Stimulated activated effector memory CD8-positive, alpha-beta T cell treated with anti-CD3 and anti-CD28 coated beads, Interleukin-12 subunit alpha, Interleukin-12 subunit beta, amount 100 ng/mL, for 72 hours (primary cell): ENCODE results near the gene ANLN.
"Not testable (repeated sequence)": the region's sequence is repeated elsewhere in the genome, so short reads cannot be mapped to it uniquely, and the experiment has no call there.

ENCODE experiments used
- ATAC-seq: fragments of 150-1000 bp; cut with Tn5 transposase; 2 replicates; pipeline ENCODE4 v1.10.0; 2021
- DNase-seq, 2 donors: peaks; one replicate each; pipeline ENCODE4 v3.0.0; 2021 to 2022; ENCODE audit warnings: low spot score in 2 of 2
- H3K27ac Mint-ChIP-seq: one replicate; pipeline ENCODE4 v1.8.0; 2022; ENCODE audit warnings: mild to moderate bottlenecking, mixed read lengths
- H3K36me3 Mint-ChIP-seq: one replicate; pipeline ENCODE4 v1.8.0; 2022; ENCODE audit warnings: mild to moderate bottlenecking, mixed read lengths
- H3K4me1 Mint-ChIP-seq: one replicate; pipeline ENCODE4 v1.8.0; 2022; ENCODE audit warnings: mixed read lengths
- H3K4me3 Mint-ChIP-seq: one replicate; pipeline ENCODE4 v1.8.0; 2022; ENCODE audit warnings: mild to moderate bottlenecking, mixed read lengths
- H3K9me3 Mint-ChIP-seq: one replicate; pipeline ENCODE4 v1.8.0; 2022; ENCODE audit warnings: mixed read lengths

The ANLN gene

GRCh38 chr7:36367561-36368077, 22.0 kb upstream of the ANLN start:
- ATAC-seq: no peak
- no peak for DNase-seq
- peaks cover 5% of the 10 kb centered on the region for H3K4me1 Mint-ChIP-seq
- peak overlapping the region; percentile 78 for H3K4me3 Mint-ChIP-seq
- H3K27ac Mint-ChIP-seq: peak overlapping the region; percentile 34
- no peaks in the 10 kb centered on the region for H3K9me3 Mint-ChIP-seq
- no peaks in the 10 kb centered on the region for H3K36me3 Mint-ChIP-seq

GRCh38 chr7:36368496-36368895, 21.2 kb upstream of the ANLN start:
- Mint-ChIP-seq H3K4me3 (peak overlapping the region; percentile 20), H3K27ac (no peak overlapping the region), H3K36me3 (no peaks in the 10 kb centered on the region), H3K9me3 (no peaks in the 10 kb centered on the region), H3K4me1 (peaks cover 5% of the 10 kb centered on the region)
- no peak for ATAC-seq
- DNase-seq: no peak

DNA sequence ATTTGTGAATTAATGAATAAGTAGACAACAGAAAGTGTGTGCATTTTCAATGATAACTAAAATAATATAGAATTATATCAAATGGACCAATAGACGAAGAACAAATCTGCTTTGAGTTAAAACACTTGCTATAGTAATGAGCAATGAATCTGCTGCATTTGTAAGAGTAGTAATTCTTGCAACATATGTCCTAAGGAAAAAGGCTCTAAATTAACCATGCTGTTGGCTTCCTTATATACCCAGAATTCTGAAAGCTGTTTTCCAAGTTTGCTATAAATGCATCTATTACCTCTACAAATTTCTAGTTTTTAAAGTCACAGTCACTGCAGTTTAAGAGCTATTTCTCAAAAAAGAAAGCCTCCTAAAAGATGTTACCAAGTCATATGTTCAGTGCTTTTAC, 20.5 kb upstream of the ANLN start:
- Mint-ChIP-seq H3K27ac (no peak overlapping the region), H3K9me3 (no peaks in the 10 kb centered on the region), H3K4me1 (peaks cover 5% of the 10 kb centered on the region), H3K4me3 (no peak overlapping the region), H3K36me3 (no peaks in the 10 kb centered on the region)
- no peak for DNase-seq
- no peak for ATAC-seq

- peaks cover 5% of the 10 kb centered on the region for H3K4me1 Mint-ChIP-seq
- H3K36me3 Mint-ChIP-seq: no peaks in the 10 kb centered on the region
- no peak for ATAC-seq
- no peak for DNase-seq
- H3K4me3 Mint-ChIP-seq: no peak overlapping the region
- H3K9me3 Mint-ChIP-seq: no peaks in the 10 kb centered on the region
- no peak overlapping the region for H3K27ac Mint-ChIP-seq
Observed at GRCh38 chr7:36370046-36370445, 19.6 kb upstream of the ANLN start.

DNA sequence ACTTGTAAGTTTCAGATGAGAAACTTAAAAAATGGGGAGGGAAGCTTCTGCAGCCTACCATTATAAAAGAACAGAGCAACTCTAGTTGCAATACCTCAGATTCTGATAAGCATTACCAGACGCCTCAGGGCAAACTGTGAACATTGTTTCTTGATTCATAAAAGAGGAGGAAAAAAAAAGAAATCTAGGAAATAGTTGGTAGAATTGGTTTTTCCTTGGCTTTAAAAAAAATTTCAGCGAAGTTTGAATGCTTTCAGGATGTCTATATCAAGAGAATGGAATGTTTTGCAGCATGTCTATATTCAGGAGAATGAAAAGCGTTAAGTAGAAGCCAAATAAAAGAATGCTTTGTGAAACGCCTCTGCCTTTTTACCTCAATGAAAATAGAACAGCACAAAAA, 17.5 kb upstream of the ANLN start:
- Mint-ChIP-seq H3K36me3 (no peaks in the 10 kb centered on the region), H3K4me1 (peaks cover 5% of the 10 kb centered on the region), H3K27ac (no peak overlapping the region), H3K4me3 (no peak overlapping the region), H3K9me3 (no peaks in the 10 kb centered on the region)
- ATAC-seq (no peak), DNase-seq (no peak)

DNA sequence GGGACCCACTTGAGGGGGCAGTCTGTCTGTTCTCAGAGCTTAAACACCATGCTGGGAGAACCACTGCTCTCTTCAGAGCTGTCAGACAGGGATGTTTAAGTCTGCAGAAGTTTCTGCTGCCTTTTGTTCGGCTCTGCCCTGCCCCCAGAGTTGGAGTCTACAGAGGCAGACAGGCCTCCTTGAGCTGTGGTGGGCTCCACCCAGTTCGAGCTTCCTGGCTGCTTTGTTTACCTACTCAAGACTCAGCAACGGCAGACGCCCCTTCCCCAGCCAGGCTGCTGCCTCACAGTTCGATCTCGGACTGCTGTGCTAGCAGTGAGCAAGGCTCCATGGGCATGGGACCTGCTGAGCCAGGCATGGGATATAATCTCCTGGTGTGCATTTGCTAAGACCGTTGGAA, 11.1 kb upstream of the ANLN start:
- H3K27ac Mint-ChIP-seq, ATAC-seq, H3K36me3 Mint-ChIP-seq, DNase-seq, H3K4me3 Mint-ChIP-seq, H3K9me3 Mint-ChIP-seq: not testable (repeated sequence)
- peaks cover 12% of the 10 kb centered on the region for H3K4me1 Mint-ChIP-seq

DNA sequence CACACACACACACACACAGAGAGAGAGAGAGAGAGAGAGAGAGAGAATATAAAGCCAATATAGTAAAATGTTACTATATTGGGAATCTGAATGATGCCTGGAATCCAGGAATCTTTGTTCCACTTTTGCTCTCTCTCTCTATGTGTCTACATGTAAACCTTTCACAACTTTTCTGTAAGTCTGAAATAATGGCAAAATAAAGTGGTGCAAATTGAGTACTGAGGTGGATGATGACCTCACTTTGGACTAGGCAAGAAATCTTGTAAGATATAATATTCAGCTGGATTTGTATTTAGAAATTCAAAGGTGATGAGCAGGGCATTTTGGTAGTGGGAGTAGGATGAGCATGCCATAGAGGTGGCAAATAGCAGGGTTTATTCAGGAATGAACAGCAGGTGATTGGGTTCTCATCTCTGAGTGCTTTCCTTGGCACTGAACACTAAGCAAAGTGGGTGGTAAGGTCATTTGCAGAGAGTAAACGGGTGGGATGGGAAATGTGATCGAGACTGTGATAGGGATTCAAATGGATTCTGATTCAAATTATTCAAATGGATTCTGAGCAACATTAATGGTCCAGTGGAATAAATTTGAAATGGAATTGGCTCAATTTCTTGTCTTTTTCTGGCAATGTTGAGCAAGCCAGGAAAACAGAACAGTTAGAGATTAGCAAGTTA, 9.7 kb upstream of the ANLN start:
- peaks cover 12% of the 10 kb centered on the region for H3K4me1 Mint-ChIP-seq

DNA sequence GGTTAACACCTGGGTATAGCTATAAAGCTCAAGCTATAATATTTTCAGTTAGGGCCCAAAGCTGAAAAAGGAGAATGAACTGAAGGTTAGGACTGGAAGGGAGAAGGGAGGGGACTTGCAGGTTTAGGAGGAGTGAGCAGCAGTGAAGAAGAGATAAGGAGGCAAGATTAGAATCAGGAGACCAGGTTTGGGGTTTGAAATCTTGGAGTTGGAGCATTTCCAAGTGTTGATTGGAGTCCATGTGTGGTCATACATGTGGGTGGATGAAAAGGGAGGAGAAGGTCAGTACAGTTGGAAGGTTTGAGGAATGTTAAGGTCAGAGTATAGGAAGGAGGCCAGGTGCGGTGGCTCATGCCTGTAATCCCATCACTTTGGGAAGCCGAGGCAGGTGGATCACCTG, 8.6 kb upstream of the ANLN start:
- ATAC-seq: no peak
- no peak overlapping the region for H3K27ac Mint-ChIP-seq

More for the DNA sequence above, 9.7 kb upstream of the ANLN start:
- Mint-ChIP-seq H3K36me3 (no peaks in the 10 kb centered on the region), H3K4me3 (no peak overlapping the region), H3K9me3 (peaks cover 3% of the 10 kb centered on the region), H3K27ac (no peak overlapping the region)
- DNase-seq (no peak), ATAC-seq (no peak)

GRCh38 chr7:36383284-36383683, 6.4 kb upstream of the ANLN start:
- not testable (repeated sequence) for H3K4me1 Mint-ChIP-seq, DNase-seq, H3K9me3 Mint-ChIP-seq, H3K4me3 Mint-ChIP-seq, ATAC-seq, H3K36me3 Mint-ChIP-seq, H3K27ac Mint-ChIP-seq

More for the DNA sequence above, 8.6 kb upstream of the ANLN start:
- DNase-seq: no peak
- Mint-ChIP-seq H3K36me3 (no peaks in the 10 kb centered on the region), H3K4me1 (peaks cover 12% of the 10 kb centered on the region), H3K9me3 (peaks cover 3% of the 10 kb centered on the region), H3K4me3 (no peak overlapping the region)

DNA sequence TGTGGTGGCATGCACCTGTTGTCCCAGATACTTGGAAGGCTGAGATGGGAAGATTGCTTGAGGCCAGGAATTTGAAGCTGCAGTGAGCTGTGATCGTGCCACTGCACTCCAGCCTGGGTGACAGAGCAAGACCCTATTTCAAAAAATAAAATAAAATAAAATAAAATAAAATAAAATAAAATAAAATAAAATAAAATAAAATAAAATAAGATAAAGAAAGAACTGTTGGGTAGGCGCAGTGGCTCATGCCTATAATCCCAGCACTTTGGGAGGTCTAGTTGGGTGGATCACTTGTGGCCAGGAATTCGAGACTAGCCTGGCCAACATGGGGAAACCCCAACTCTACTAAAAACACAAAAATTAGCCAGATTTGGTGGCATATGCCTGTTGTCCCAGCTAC, 4.0 kb upstream of the ANLN start:
- not testable (repeated sequence) for ATAC-seq

DNA sequence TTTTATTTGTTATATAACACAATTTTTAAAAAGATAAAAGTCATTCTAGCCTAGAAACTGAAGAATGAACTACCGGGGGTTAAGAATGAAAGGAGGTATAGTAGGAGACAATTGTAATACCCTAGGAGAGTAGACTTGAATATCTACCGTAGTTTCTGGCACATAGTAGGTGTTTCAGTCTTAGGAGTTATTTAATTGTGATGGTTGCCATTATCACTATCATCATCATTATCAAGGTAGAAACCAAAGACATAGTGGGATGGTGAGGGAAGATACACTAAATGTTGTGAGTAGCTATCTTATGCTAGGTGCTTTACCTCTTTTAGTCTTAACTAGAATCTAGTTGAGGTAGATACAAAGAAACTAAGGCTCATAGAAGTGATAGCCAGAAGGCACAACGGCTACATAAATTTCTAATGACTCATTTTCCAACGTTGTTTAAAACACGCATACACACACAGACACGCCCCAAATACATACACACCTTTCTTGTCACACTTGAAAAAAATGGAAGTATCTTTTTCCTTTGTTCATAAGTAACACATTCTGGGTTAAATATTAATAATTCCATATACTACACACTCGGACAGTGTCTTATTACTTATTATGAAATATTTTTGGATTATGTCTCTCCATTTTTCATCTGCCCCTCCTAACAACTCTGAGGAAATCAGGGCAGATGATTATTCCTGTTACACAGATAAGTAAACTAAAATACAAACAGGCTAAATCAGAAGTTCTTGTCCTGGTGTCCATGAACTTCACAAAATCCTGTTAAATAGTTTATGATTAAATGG, 2.0 kb upstream of the ANLN start:
- H3K27ac Mint-ChIP-seq: no peak overlapping the region
- no peaks in the 10 kb centered on the region for H3K9me3 Mint-ChIP-seq
- peaks cover 23% of the 10 kb centered on the region for H3K4me1 Mint-ChIP-seq
- DNase-seq (no peak), ATAC-seq (no peak)
- H3K4me3 Mint-ChIP-seq: no peak overlapping the region
- peaks cover 8% of the 10 kb centered on the region for H3K36me3 Mint-ChIP-seq

More for the DNA sequence above, 4.0 kb upstream of the ANLN start:
- H3K27ac Mint-ChIP-seq, H3K4me1 Mint-ChIP-seq, DNase-seq, H3K9me3 Mint-ChIP-seq, H3K36me3 Mint-ChIP-seq, H3K4me3 Mint-ChIP-seq: not testable (repeated sequence)

GRCh38 chr7:36388423-36388822, 1.2 kb upstream of the ANLN start:
- Mint-ChIP-seq H3K9me3 (no peaks in the 10 kb centered on the region), H3K4me1 (peaks cover 23% of the 10 kb centered on the region), H3K27ac (no peak overlapping the region), H3K36me3 (peaks cover 8% of the 10 kb centered on the region), H3K4me3 (no peak overlapping the region)
- DNase-seq (no peak), ATAC-seq (no peak)

- Mint-ChIP-seq H3K36me3 (peaks cover 8% of the 10 kb centered on the region), H3K4me3 (peak overlapping the region; percentile 84), H3K27ac (peak overlapping the region; percentile 51), H3K4me1 (peaks cover 23% of the 10 kb centered on the region), H3K9me3 (no peaks in the 10 kb centered on the region)
- peak; percentile 67 for ATAC-seq
- peak; percentile 24 to 82 for DNase-seq
Observed at GRCh38 chr7:36390199-36391090, 783 bp downstream of the ANLN start.

GRCh38 chr7:36391436-36392198, 2.0 kb downstream of the ANLN start:
- H3K27ac Mint-ChIP-seq: peak overlapping the region; percentile 7

More at GRCh38 chr7:36391436-36392198, 2.0 kb downstream of the ANLN start:
- Mint-ChIP-seq H3K36me3 (peaks cover 17% of the 10 kb centered on the region), H3K4me3 (peak overlapping the region; percentile 84), H3K4me1 (peaks cover 23% of the 10 kb centered on the region), H3K9me3 (no peaks in the 10 kb centered on the region)
- ATAC-seq (peak; percentile 78), DNase-seq (no peak)
